Smooth muscle cell (in vitro differentiated cells): ENCODE data around the gene TAS2R46. TPM values are rescaled to one million over a fixed set of nuclear protein-coding genes. Genes with fewer than 3 reads are reported as not detected.
"Not testable (repeated sequence)": the region's sequence is repeated elsewhere in the genome, so short reads cannot be mapped to it uniquely, and the experiment has no call there.

ENCODE experiments used
- DNase-seq: peaks from one replicate; lab custom pipeline; 2025; ENCODE audit not compliant: unreplicated experiment; lab: John Stamatoyannopoulos, UW
- H2AFZ ChIP-seq: fragments of 200-600 bp; sonication (generic); 2 replicates; pipeline ENCODE4 v1.6.0; 2016; ENCODE audit warnings: antibody characterized with exemption, low read depth, mild to moderate bottlenecking
- H3F3A ChIP-seq: fragments of 200-600 bp; sonication (generic); 2 replicates; pipeline ENCODE4 v1.6.0; 2017; ENCODE audit warnings: antibody characterized with exemption, low read depth
- H3K27ac ChIP-seq: fragments of 200-600 bp; sonication (generic); 2 replicates; pipeline ENCODE4 v1.5.1; 2016; ENCODE audit warnings: low read depth, mild to moderate bottlenecking
- H3K27me3 ChIP-seq: fragments of 200-600 bp; sonication (generic); 2 replicates; pipeline ENCODE4 v1.6.1; 2016; ENCODE audit warnings: low read depth, mild to moderate bottlenecking
- H3K36me3 ChIP-seq: fragments of 200-600 bp; sonication (generic); 2 replicates; pipeline ENCODE4 v1.5.1; 2016; ENCODE audit warnings: low read depth
- H3K4me1 ChIP-seq: fragments of 200-600 bp; sonication (generic); 2 replicates; pipeline ENCODE4 v1.5.1; 2016; ENCODE audit warnings: low read depth
- H3K4me2 ChIP-seq: fragments of 200-600 bp; sonication (generic); 2 replicates; pipeline ENCODE4 v1.6.0; 2016; ENCODE audit warnings: mild to moderate bottlenecking
- H3K4me3 ChIP-seq: fragments of 200-600 bp; sonication (generic); 2 replicates; pipeline ENCODE4 v1.5.1; 2016; ENCODE audit warnings: mild to moderate bottlenecking
- H3K79me2 ChIP-seq: fragments of 200-600 bp; sonication (generic); 2 replicates; pipeline ENCODE4 v1.6.0; 2016; ENCODE audit warnings: low read depth, mild to moderate bottlenecking
- H3K9ac ChIP-seq: fragments of 200-600 bp; sonication (generic); 2 replicates; pipeline ENCODE4 v1.6.0; 2016; ENCODE audit warnings: low read depth
- H3K9me3 ChIP-seq: fragments of 200-600 bp; sonication (generic); replicated peaks from 2 replicates; pipeline ENCODE4 v1.5.1; 2016; ENCODE audit warnings: low read depth
- H4K20me1 ChIP-seq: fragments of 200-600 bp; sonication (generic); 2 replicates; pipeline ENCODE4 v1.6.0; 2016; ENCODE audit warnings: low read depth
- WGBS: methylation state at CpG from one replicate; pipeline ENCODE4 v1.1.7; 2016; ENCODE audit warnings: low lambda C conversion rate; 5-methylcytosine and 5-hydroxymethylcytosine counted together
- polyA plus RNA-seq: library from polyadenylated mRNA; unstranded; fragments of >200 nt; fragmentation: Nextera tagmentation; extraction: Ambion mirVana; gene quantifications from 2 replicates; pipeline ENCODE4 v1.2.1, GENCODE V29; 2016
- total RNA-seq: library from RNA; depleted of rRNA; stranded (reverse); fragments of >200 nt; gene quantifications from 2 replicates; pipeline ENCODE4 v1.2.3, GENCODE V29; 2014
- TF ChIP-seq, protein P1 (sequence below): fragments of 200-600 bp; sonication (generic); IDR thresholded peaks from 2 replicates; pipeline ENCODE4 v1.5.1; 2017; ENCODE audit warnings: borderline replicate concordance, mild to moderate bottlenecking, antibody characterized with exemption; ENCODE audit not compliant: insufficient read depth, poor library complexity, severe bottlenecking

Gene TAS2R46
- total and polyA plus RNA-seq, 2 experiments from 2014 or later = 3.6 TPM; not detected in 1

DNA sequence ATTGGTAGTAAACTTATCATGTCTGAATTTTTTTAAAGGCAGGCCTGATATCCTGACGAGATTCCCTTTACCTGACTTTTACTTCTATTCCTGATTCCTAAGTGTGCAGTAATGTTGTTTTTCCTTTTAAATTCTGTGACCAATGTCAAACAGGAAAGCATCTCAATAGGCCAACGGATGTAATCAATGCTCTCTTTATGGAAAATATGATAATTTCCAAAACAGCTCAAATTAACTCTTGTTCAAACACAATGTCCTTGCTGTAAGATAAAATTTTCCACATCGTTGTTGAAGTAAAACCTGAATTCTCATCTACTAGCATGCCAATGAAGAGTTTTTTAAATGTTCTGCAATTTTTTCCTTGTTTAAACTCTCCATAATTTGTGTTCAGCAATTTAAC, 22.9 kb downstream of the TAS2R46 start:
- H3K9me3 ChIP-seq = no peaks in the 10 kb centered on the region
- H3K36me3 ChIP-seq = peaks cover 3% of the 10 kb centered on the region
- H3K27me3 ChIP-seq = no peaks in the 10 kb centered on the region
- H3K4me3 ChIP-seq = no peak overlapping the region
- 94% methylated on average over 3 of the region's 3 CpGs for WGBS
- H2AFZ ChIP-seq = no peak overlapping the region
- peaks cover 40% of the 10 kb centered on the region for H4K20me1 ChIP-seq
- no peaks in the 10 kb centered on the region for H3K4me1 ChIP-seq
- H3F3A ChIP-seq = no peaks in the 10 kb centered on the region
- peaks cover 37% of the 10 kb centered on the region for H3K79me2 ChIP-seq
- H3K9ac ChIP-seq = no peak overlapping the region
- H3K27ac ChIP-seq = no peak overlapping the region
- TF ChIP-seq, protein P1, sequence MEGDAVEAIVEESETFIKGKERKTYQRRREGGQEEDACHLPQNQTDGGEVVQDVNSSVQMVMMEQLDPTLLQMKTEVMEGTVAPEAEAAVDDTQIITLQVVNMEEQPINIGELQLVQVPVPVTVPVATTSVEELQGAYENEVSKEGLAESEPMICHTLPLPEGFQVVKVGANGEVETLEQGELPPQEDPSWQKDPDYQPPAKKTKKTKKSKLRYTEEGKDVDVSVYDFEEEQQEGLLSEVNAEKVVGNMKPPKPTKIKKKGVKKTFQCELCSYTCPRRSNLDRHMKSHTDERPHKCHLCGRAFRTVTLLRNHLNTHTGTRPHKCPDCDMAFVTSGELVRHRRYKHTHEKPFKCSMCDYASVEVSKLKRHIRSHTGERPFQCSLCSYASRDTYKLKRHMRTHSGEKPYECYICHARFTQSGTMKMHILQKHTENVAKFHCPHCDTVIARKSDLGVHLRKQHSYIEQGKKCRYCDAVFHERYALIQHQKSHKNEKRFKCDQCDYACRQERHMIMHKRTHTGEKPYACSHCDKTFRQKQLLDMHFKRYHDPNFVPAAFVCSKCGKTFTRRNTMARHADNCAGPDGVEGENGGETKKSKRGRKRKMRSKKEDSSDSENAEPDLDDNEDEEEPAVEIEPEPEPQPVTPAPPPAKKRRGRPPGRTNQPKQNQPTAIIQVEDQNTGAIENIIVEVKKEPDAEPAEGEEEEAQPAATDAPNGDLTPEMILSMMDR = no peak
- no peak overlapping the region for H3K4me2 ChIP-seq
- DNase-seq = no peak

DNA sequence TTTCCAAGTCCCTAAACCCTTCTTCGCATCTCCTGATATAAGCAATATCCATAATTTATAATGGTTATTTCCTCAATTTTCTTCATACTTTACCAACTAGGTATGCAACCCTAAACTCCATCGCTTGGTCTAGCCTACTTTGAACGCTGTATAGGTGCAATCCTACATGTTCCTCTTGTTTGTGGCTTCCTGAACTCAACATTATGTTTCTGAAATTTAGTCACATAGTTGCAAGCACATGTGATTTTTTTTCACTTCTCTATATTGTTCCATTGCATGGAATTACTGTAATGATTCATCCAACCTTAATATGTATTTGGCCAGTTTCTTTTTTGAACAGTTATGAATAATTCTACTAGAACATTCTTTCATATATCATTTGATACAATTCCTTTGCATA, 28.1 kb downstream of the TAS2R46 start:
- not testable (repeated sequence) for H3K36me3 ChIP-seq, H3K9me3 ChIP-seq, DNase-seq, H3K4me2 ChIP-seq, H3K4me1 ChIP-seq, H3K27me3 ChIP-seq, H2AFZ ChIP-seq, H3K9ac ChIP-seq, H3F3A ChIP-seq, H3K4me3 ChIP-seq, H3K27ac ChIP-seq, H4K20me1 ChIP-seq, H3K79me2 ChIP-seq
- 100% methylated on average over 1 of the region's 3 CpGs for WGBS

DNA sequence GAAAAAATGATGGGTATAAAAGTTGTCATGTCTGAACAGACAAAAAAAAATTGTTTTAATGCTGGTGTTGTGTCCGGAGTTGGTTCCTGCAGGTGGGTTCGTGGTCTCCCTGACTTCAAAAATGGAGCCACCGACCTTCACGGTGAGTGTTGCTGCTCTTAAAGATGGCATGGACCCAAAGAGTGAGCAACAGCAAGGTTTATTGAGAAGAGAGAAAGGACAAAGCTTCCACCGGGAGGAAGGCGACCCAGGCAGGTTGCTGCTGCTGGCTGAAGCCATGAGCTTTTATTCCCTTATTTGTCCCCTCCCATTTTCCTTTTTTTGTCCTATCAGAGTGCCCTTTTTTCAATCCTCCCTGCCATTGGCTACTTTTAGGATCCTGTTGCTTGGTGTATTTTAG, 30.8 kb downstream of the TAS2R46 start, which contains the start of gene TAS2R31:
TSS of gene TAS2R31 (minus strand) at position 101 of the 400 bp plus-strand sequence. CDS start at position 29, 72 bp downstream.
- Histone ChIP-seq H2AFZ (no peak within 1 kb of the TSS), H3F3A (no peaks in the 10 kb centered on the region), H3K9ac (no peak within 1 kb of the TSS), H3K4me3 (no peak within 1 kb of the TSS), H4K20me1 (no peaks in the 10 kb centered on the region), H3K9me3 (no peaks in the 10 kb centered on the region), H3K4me1 (no peaks in the 10 kb centered on the region), H3K27me3 (no peaks in the 10 kb centered on the region), H3K27ac (no peak within 1 kb of the TSS), H3K79me2 (no peaks in the 10 kb centered on the region), H3K4me2 (no peak within 1 kb of the TSS), H3K36me3 (peaks cover 3% of the 10 kb centered on the region)
- WGBS = 96% methylated on average over 6 of the region's 6 CpGs
- TF ChIP-seq, protein P1 = no peak
- DNase-seq = no peak

DNA sequence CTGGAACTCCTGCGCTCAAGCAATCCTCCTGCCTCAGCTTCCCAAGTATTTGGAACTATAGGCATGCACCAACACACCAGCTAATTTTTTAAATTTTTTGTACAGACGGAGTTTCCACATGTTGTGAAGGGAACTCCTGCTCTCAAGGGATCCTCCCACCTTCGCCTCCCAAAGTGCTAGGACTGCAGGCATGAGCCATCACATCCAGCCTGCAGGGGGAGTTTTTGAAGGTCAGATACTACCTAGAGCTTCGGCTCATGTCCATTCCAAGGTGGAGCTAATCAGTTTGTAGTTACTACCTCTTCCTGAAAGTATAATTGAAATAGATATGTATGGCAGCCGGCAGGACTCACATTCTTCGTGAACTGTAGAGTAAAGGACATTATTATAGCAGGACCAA, 36.0 kb downstream of the TAS2R46 start:
- H3K36me3 ChIP-seq = no peaks in the 10 kb centered on the region
- no peaks in the 10 kb centered on the region for H3K27me3 ChIP-seq
- no peak overlapping the region for H3K4me2 ChIP-seq
- no peak overlapping the region for H2AFZ ChIP-seq
- H3K9ac ChIP-seq = no peak overlapping the region
- no peaks in the 10 kb centered on the region for H3K4me1 ChIP-seq
- H3K79me2 ChIP-seq = peaks cover 4% of the 10 kb centered on the region
- TF ChIP-seq, protein P1 = no peak
- DNase-seq = no peak
- H3K9me3 ChIP-seq = no peaks in the 10 kb centered on the region
- WGBS = 92% methylated on average over 6 of the region's 6 CpGs
- H3F3A ChIP-seq = no peaks in the 10 kb centered on the region
- H4K20me1 ChIP-seq = peaks cover 6% of the 10 kb centered on the region
- no peak overlapping the region for H3K4me3 ChIP-seq
- no peak overlapping the region for H3K27ac ChIP-seq
